Activated CD4-positive, alpha-beta T cell treated with anti-CD3 and anti-CD28 coated beads, Interleukin-10, Interleukin-2, amounts not matched to agents 100 ng/mL and 50 ng/mL, durations not matched to agents 16 hours and 8 hours (primary cell): ENCODE data around the gene ATRIP.
A peak's percentile ranks its signal among the peaks of the same experiment; 100 is the strongest.

Source experiments
- DNase-seq: peaks from one replicate; pipeline ENCODE4 v3.0.0-alpha.2; 2020

Gene ATRIP

GRCh38 chr3:48505968-48506504 lies 59.5 kb downstream of the ATRIP start:
- no peak for DNase-seq

- peak; percentile 83 for DNase-seq
These were observed 60.9 kb downstream of the ATRIP start for GRCh38 chr3:48507256-48508061.

- DNase-seq: no peak
These were observed 65.0 kb downstream of the ATRIP start for GRCh38 chr3:48511551-48511950.

- DNase-seq: peak; percentile 68
These were observed 68.1 kb downstream of the ATRIP start for GRCh38 chr3:48514431-48515227.
